T follicular helper cell (primary cell): ENCODE measurements around the gene LZTS3.
"Not testable (repeated sequence)": the region's sequence is repeated elsewhere in the genome, so short reads cannot be mapped to it uniquely, and the experiment has no call there.

Experiments
- DNase-seq: peaks from one replicate; pipeline ENCODE4 v3.0.0-alpha.2; 2020; ENCODE audit warnings: low read depth

LZTS3 gene

DNA sequence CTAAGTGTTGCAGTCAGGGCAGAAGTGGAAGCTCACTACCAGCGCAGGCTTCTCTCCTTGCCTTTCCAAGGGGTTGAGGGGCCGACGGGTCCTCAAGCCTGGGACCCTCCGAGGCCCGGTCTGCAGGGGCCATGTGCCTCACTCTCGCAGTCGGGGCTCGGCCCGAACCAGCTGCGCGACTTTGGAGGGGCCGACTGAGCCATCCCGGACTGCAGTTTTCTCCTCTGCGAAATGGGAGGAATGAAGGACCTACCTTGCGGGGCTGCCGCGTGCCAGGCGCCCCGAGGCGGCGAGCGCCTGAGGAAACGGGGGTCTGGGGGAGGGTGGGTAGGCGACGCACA is 5.6 kb downstream of the LZTS3 start:
- no peak for DNase-seq

DNA sequence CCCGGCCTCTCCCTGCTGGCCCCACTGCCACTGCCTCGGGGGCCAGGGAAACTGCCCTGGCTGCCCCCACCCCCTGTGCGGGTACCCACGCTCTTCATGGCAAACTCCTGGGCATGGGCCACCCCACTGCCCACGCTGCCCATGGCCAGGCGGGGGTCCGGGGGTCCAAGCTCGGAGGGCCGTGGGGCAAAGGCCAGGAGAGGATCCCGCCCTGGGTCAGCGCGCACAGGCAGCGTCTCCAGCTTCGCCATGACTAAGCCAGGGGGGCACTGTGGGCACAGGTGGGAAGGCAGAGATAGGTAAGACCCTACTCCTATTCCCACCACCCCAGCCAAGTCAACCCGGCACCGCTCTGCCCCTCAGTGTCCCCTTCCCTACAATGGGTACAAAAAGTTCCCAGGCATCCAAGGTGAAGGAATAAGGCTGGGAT is 6.4 kb downstream of the LZTS3 start:
- no peak for DNase-seq

DNA sequence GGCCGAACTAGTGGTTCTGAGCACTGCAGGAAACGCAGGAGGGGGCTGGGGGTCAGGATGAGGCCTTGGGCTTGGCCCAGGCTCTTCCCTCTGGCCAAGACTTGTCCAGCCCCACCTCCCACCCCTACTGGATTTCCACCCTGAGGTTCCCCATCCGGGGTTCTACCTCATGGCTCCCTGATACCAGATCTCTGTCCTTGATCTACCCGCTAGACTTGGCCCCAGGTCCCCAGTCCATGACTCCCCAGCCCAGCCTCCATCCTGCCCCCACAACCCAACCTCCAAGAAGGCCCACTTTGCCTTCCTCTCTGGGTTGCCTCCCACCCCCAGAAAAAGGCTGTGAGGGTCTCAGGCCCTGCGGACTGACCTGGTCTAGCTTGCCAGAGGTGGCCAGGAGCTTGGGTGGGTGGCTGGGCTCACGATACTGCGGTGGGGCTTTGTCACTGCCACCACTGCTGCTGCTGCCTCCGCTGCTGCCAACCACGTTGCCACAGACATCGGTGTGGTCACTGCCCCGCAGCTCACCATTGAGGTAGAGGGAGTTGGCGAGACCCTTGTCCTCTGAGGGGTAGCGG is 6.9 kb downstream of the LZTS3 start:
- DNase-seq: no peak

DNA sequence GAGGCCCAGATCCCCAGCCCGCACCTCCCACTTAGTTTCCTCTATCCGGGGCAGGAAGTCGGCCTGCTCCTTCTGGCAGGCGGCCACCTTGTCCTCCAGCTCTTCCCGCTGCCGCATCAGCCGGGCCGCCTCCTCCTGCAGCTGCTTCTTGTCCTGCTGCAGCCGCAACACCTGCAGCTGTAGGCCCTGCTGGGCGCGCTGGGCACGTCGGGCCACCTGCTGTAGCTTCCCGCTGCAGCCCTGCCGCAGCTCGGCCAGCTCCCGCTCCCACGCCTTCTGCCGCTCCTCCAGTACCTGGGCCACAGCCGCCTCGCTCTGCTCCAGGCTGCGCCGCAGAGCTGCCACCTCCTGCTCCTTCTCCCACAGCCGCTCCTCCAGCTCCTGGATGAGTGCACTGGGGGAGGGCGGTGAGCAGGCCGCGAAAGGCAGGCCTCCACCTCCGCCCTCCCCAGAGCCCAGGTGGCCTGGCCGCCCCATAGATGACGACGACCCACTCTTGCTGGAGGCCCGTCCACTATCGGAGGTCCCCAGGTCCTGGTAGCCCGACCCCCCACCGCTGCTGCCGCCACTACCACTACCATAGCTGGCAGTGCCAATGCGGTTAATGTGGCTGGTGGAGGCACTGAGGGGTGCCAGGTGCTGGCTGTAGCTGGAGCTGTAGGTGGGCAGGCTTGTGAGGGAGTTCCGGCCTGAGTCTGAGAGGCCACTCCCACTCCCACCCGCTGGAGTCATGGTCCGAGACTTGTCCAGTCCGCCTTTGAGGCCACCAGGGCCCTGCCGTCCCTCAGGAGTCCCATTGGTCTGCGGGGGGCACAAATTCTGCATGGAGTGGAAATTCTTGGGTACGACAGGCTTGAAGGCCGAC is 7.6 kb downstream of the LZTS3 start:
- no peak for DNase-seq

DNA sequence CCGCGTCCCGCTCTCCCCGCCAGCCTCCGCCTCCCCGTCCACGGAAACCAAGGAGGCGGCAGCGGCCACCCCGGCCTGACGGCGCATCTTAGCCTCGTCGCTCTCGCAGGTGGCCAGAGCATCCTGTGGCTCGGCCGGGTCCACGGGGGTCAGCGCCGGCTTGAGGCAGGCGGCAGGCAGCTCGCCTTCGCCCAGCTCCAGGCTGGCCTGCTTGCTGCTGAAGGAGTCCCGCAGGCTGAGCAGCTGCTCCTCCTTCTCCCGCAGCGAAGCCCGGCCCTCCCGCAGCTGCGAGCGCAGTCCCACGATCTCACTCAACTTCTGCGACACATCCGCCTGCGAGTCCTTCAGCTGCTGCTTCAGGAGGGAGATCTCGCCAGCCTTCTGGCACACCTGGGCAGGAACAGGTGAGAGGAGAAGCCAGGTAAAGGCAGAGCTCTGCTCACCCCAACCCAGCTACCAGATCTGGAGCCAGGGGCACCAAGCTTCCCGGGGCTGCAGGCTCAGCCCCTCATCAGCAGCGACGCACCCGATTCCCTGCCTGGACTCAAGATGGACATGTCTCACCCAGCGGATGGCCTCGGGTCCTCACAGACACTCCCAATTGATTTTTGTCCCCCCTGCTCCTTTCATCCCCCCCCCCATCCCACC is 8.5 kb downstream of the LZTS3 start:
- no peak for DNase-seq

DNA sequence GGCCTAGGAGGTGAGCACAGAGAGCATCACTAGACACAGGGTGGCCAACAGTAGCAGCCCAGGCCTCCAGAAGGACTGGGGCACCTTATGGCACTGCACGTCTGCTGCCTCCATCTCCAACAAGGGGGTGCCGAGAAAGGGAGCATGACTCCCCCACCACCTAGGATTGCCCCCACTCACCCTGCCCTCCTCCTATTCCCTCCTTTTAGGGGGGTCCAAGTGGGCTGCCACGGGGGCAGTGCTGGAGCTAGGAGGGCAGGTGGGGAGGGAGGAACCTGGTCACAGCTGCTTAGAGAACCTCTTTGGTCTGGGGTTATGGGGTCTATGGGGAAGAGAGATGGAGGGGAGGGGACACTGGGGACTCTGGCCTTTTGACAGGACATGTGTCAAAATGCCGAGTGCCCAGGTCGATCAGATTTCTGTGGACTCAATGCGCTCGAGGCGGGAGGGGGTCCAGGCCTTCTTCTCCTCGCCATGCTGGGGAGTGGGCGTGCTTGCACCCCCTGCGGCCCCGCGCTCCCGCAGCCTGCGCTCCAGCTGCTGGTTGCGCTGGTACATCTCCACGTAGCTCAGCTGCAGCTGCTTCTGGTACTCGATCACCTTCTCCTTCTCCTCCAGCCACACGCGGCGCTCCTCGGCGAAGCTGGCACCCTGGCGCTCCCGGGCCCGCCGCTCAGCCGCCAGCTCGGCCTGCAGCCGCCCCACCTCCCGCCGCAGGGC is 9.1 kb downstream of the LZTS3 start:
- no peak for DNase-seq

DNA sequence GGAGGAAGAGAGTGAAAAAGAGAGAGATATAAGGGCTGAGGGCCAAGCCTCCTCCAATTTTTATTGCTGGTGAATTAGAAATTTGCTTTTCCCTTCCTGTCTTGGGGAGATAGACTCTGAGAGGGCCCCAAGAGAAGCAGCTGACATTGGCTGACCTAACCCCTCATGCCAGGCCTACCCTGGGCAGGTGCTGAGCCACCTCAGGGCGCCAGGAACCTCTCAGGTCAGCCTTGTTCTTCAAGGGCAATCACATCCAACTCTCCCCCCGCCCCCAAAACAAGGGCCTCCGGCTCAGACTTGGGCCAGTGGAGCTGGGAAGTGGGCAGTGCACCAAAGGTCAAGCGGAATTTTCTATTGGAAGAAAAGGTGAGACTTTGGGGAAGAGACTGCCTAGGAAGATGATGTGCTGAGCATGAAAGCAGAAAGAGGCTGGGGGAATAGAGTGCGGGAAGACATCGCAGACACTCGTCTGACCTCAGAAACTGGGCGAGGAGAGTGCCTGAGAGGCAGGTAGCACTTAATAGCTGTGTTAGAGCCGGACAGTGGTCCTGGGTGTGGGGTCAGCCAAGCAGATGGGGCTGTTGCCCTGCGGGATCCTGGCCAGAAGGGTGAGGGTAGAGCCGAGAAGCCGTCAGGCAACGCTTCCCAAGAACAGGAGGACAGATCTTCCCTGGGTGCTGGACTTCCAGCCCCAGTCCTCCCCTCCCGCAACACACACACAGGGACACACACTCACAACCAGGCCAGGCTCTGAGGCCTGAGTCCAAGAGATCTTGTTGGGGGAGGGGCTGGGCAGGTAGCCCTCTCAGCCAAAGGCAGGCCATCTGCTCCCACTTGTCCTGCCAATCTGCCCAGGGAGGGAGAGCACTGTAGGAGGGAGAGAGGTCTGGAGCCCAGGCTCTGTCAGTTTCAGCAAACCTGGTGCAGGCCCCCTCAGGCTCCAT is 10.0 kb downstream of the LZTS3 start:
- no peak for DNase-seq

DNA sequence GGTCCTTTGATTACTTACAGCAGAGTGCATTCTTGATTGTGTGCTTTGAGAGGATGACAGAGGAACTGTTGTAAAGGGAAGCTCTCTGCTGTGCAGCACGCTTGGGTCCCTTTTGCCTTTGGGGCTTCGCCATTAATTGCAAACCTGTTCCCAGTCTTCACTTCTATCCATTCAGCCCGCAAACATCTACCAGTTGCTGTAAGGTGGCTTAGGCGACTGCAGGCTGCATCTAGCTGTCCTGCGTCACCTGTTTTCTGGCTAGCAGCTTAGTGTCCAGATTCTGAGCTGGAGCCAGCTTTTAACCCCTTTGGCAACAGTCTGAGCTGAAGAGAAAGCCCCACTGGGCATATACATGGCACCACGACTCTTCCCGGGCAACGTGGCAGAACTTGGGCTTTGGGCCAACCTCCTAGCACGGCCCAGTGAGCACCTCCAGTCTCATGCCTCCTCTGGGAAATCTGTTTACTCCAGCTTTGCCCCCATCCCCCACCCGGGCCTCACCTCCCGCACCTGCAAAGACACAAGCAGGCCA is 11.2 kb downstream of the LZTS3 start:
- DNase-seq: no peak

DNA sequence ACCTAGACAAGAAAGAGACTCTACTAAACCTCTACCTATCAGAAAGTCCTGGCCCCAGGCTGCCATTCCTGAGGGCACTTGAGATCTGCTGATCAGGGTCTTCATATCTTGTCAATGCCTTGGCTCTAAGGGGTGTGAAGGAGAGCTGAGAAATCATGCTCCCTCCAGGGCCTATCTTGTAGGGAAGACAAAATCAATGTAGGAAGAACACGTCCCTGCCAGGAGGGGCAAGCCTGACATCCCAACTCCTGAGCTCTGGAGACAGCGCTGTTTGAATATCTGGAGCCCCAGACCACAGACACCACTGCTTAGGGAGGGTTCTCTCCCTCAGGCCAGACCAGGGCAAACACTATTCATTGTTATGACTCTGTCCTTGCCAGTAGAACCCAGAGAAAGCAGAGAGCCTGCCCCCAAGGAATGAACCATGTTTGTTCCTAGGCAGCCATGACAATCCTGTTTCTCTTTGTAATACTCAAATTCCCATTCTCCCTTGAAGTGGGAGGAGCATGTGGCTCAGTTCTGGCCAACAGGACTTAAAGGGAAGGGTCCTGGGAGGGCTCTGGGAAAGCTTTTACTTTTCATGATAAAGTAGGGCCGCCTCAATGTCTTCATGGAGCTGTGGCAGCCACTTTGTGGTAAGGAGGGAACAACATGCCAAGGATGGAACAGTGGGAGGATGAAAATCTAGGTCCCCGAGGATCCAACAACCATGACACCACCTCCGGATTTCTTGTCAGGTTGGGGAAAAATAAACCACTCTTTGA is 11.9 kb downstream of the LZTS3 start:
- no peak for DNase-seq

DNA sequence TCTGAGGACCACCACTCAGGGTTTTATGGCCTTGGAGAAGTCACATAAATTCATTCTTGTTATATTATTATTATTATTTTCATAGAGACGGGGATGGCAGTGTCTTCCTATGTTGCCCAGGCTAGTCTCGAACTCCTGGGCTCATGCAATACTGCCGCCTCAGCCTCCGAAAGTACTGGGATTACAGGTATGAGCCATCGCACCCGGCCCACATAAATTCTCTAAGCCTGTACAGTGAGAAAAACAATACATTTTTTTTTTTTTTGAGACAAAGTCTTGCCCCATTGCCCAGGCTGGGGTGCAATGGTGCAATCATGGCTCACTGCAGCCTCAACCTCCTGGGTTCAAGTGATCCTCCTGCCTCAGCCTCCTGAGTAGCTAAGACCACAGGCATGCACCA is 12.9 kb downstream of the LZTS3 start:
- DNase-seq: no peak

DNA sequence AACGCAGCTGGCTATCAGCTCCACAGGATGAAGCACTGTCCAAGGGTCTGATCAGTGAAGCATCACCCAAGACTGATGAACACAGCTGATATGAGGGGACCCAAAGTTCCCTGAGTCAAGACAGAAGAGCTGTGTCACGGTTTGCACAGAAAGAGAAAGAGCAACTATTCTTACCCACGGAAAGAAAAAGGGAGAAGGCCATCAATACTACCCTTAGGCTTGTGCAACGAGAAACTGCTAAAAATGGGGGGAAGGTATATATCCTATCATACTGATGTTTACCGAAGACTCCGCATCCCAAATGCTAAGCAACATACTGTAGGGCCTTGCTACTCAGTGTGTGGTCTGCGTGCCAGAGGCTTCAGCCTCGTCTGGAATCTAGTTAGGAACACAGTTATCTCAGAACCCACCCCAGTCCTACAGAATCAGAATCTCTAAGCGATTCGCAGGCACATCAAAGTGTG is 14.3 kb downstream of the LZTS3 start:
- DNase-seq: no peak

DNA sequence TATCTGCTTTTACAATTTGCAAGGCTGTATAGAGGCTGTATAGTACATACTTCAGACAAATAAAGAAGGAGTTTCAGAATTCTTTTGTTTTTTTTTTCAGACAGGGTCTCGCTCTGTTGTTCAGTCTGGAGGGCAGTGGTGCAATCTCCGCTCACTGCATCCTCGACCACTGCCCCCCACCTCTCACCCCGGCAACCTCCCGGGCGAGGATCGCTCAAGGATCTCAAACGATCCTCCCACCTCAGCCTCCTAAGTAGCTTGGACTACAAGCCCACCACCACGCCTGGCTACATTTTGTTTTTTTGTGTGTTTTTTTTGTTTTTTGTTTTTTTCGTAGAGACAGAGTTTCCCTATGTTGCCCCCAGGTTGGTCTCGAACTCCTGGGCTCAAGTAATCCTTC is 15.5 kb downstream of the LZTS3 start:
- no peak for DNase-seq

DNA sequence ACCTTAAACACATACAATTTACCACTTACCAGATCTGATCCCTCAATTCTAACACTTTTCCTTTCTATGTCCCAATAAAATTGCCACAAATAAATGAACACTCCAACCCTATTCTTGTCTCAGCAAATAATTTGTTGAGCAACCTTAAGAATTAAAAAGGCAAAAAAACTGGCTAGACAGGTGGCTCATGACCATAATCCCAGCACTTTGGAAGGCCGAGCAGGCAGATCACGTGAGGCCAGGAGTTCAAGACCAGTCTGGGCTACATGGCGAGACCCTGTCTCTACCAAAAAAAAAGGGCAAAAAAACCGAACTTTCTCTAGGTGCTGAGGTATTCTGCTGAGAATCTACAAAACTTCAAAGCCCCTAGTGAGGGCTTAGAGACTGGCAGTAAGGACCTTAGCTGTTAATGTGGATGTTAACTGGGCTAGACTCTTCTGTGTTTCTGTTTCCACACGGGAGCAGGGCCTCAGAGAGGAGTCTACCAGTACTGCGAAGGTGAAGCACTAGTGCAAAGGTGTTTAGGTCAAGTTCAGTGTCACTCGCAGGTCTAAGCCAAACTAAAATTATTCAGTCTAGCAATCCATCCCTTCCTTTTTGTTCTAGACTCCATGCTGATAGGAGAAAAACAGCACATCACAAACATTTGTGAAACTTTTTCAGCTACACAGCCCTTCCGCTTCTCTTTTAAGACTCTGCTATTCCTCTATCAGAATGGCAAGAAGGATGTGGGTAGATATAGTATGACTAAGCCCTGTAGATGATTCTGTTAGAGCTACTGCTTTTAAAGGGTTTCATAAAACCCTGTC is 16.3 kb downstream of the LZTS3 start:
- no peak for DNase-seq

DNA sequence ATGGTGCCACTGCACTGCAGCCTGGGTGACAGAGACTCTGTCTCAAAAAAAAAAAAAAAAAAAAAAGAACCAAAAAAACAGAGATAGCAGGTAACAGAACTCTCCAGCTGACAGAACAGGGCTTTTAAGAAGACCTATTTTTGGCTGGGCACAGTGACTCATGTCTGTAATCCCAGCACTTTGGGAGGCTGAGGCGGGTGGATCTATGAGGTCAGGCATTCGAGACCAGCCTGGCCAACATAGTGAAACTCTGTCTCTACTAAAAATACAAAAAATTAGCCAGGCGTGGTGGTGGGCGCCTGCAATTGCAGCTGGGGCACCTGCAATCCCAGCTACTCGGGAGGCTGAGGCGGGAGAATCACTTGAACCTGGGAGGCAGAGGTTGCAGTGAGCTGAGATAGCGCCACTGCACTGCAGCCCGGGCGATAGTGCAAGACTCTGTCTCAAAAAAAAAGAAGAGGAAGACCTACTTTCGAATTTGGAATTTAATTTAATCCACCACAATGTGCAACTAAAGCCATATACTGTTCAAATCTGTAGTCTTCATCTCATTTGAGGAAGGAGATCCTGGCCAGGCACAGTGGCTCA is 21.2 kb downstream of the LZTS3 start:
- not testable (repeated sequence) for DNase-seq

DNA sequence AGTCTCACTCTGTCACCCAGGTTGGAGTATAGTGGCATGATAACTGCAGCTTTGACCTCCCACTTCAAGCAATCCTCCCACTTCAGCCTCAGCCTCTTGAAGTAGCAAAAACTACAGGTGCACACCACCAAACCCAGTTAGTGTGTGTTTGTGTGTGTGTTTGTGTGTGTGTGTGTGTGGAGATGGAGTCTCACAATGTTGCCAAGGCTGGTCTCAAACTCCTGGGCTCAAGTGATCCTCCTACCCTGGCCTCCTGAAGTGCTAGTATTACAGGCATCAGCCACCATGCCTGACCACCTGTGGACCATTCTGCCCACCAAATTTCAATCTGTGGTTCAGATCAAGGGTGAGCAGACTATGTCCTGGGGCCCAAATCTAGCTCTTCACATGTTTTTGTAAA is 22.4 kb downstream of the LZTS3 start:
- no peak for DNase-seq

DNA sequence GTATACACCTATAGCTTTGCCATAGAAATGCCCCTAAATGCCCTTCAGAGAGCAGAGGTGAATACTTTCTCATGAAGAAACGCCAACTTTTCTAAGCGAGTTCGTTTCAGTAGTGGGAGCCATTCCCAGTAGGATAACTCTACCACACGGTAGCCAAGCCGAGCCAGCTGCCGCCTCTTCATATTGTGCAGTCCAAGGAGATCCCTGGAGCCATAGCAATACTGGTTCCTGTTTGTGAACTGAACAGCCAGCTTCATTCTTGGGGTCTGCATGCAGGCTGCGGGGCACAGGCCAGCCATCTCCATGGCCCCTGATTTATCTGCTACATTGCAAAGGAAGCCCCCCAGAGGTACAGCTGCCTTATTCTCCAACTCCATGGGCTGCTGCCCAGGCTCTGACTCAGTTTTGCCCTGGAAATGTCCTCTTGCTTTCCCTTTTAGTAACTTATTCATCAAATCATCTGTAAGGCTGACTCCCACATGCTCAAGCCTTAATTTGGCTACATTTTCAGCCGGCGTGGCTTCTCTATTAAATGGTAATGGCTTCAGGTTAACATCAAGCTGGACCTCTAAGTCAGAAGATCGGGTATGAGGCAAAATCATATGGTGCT is 26.5 kb downstream of the LZTS3 start:
- DNase-seq: no peak

DNA sequence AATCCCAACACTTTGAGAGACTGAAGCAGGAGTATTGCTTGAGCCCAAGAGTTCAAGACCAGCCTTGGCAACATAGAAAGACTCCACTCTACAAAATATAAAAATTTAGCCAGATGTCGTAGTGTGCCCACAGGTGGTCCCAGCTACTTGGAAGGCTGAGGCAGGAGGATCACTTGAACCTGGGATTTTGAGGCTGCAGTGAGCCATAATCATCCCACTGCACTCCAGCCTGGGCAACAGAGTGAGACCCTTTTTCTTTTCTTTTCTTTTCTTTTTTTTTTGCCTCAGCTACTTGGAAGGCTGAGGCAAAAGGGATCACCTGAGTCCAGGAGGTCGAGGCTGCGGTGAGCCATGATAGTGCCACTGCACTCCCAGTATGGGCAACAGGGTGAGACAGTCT is 31.6 kb downstream of the LZTS3 start:
- no peak for DNase-seq

DNA sequence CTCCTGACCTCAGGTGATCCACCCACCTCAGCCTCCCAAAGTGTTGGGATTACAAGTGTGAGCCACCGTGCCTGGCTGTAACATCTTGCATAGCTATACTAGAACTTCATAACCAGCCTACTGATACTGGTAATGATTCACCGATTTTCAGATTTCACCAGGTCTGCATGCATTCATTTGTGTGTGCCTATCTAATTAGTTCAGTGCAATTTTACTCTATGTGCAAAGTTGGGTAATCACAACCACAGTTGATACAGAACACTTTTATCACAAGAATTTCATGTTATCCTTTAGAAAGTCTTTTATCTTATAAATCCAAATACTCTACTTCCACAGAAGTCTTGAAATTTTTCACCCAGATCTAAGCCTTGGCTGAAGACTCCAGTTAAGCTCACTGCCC is 35.9 kb downstream of the LZTS3 start:
- no peak for DNase-seq
